Testis (tissue), 2 donors: ENCODE data around the gene TMEM97.

Experiments
- CTCF ChIP-seq, 3 experiments: fragments of 450-650 bp in 2 of 3; fragments of 200-600 bp in 1 of 3; sonication (generic) in 1 of 3; IDR thresholded peaks; one replicate each; pipeline ENCODE4 v1.5.1; 2016 to 2019; ENCODE audit warnings: antibody characterized with exemption in 3 of 3, mild to moderate bottlenecking in 2 of 3, moderate library complexity in 1 of 3
- POLR2A ChIP-seq: fragments of 450-650 bp; IDR thresholded peaks from one replicate; pipeline ENCODE4 v1.6.1; 2017; ENCODE audit warnings: antibody characterized with exemption, mild to moderate bottlenecking, moderate library complexity

- TF ChIP-seq CTCF (IDR thresholded peaks at IDR 0.05): no peak
- TF ChIP-seq POLR2A: no peak
These were observed 11.7 kb downstream of the TMEM97 start for GRCh38 chr17:28330671-28331070.
